Activated CD8-positive, alpha-beta memory T cell treated with anti-CD3 and anti-CD28 coated beads, Interleukin-2, amount 50 U/mL, for 48 hours (primary cell): ENCODE measurements around the gene HSD17B14.
"Not testable (repeated sequence)": the region's sequence is repeated elsewhere in the genome, so short reads cannot be mapped to it uniquely, and the experiment has no call there.

Experiments used
- DNase-seq: peaks from one replicate; pipeline ENCODE4 v3.0.0-alpha.2; 2020

The HSD17B14 gene

DNA sequence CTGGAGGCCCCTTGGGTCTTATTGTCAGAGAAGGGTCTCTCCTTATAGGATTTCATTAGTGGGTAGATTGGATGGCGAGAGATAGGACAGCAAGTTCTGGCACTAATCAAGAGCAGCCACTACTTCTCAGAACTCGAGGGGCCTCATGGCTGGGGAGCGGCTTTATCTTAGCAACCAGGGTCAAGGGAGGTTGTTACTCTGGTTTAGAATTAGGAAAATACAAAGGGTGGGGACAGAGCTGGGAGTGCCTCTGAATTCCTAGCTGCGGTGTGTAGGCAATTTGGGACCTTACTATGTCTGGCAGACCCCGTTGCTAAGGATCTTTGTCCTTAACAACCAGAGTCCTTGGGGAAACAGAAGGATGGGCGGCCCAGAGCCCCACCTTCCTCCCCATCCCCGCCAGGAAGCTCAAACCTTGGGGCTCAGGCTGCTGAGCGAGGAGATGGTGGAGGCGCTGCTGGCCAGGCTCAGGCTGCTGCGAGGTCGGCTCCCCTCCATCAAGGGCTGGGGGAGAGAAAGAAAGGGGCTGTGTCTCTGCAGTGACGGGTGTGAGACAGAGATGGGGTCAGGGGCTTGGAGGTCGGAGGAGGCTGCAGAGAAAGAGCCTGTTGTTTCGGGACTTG is 30.9 kb upstream of the HSD17B14 start:
- DNase-seq, result no peak

DNA sequence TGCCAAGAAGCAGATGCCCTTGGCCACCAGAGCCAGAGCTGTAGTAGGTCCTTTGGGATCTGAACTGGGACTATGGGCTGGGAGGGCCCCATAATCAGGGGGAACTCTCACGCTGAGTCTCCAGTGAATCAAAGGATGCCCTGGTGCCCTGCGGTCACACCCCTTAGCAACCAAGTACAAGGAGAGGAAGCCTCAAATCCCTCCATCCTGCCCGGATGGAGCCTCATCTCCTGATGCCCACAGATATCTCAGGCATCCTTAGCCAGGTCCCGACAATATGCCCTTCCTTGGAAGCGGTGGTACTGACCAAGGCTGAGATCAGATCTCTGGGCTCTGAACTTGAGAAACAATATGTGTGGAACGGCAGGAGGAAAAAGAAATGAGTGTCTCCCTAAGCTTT is 30.4 kb upstream of the HSD17B14 start:
- DNase-seq, result no peak

DNA sequence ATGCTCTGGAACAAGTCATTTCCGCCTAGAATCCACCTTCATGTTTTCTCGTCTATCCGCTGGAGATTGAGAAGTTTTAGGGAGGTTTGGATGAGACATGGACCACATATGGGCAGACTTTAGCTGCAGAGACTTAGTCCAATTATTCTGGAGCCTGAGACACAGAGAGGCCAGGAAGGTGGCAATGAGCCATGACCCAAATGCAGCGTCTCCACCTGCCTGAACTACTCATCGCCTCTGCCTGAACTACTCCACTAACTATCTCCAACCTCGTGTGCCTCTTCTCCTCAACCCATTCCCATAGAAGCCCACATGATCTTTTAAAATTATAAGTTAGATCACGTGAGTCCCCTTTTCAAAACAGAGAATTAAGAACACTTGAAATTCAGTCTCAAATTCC is 26.5 kb upstream of the HSD17B14 start:
- DNase-seq, result no peak

DNA sequence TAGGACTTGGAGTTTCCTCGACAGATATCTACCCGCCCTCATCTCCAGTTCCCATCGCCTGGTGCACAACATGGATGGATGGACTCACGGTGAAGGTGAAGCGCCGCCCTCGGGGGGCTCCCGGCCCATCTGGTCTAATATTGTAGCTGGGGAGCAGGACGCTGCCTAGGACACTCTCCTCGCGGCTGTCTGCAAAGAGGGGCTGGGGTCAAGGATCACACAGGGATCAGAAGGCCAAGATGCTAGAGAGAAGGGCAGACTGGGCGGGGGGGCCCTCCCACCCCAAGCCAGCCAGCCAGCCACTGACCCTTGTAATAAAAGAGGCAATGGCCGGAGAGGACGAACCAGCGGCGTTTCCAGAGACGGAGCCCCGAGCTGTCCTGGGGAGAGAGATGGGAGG is 25.0 kb upstream of the HSD17B14 start:
- no peak for DNase-seq

DNA sequence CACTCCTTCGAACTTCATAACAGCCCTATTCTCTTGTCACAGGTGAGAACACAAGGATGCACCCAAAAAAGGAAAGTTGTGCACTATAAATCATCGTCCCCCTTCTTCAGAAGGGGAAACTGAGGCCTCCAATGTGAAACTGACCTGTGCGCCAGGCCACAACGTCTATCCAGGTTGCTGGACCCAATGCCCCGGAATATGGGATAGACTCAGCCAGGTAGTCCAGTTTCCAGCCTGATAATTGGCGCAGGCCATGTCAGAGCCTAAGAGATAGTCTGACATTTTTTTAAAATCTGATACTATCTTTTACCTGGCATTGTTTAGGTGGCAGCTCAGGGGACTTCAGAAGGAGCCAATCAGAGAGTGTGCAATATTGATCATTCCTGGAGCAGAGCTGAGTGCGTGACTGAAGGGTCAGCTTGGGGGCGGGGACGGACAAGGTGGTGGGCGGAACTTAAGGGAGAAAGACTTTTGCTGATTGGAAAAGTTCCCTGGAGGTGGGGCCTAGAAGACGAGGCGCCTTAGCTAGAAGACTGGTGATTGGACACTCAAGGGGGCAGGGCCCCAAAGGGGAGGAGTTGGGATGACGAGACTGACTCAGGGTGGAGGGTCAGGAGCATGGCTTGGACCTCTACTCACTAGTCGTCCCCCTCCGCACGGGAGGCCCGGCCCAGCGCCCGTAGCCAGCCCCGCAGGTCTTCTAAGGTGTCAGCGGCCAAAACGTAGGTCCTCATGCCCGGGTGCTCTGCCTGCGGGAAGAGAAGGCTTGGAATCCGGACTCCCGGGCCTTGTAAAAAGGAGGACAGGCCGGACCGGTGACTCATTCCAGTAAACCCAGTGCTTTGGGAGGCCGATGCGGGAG is 23.7 kb upstream of the HSD17B14 start:
- DNase-seq, result no peak

DNA sequence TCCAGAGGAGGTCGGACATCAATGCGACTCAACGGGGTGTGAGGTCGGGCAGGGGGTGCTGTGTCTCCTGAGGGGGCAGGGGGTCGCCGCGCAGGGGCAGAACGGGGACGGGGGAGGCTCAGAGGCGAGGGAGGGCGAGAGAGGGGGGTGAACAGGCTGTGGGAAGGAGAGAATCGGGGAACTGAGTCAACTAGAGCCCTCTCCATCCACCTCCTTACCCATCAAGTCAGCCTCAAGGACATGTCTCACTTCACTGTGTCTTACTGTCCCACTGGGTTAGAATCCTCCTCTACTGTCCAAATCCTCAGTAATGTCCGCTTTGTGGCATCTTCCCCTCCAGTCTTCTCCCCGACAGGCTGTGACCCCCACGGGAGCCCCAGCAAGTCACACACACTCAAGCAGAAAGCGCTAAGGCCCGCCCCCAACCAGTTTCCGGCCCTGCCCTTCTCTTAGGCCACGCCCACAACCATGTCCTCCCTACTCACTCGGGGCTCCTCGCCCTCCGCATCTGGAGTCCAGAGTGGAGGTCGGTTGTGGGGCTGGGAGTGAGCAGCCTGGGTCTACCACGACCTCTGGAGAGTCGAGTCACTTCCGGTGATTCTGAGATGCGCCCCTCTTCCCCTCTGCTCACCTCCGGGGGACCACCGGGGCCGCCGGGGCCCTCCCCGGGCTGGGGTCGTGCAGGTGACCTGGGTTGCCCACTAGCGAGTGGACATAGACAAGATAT is 22.9 kb upstream of the HSD17B14 start:
- DNase-seq, result peak; percentile 89

DNA sequence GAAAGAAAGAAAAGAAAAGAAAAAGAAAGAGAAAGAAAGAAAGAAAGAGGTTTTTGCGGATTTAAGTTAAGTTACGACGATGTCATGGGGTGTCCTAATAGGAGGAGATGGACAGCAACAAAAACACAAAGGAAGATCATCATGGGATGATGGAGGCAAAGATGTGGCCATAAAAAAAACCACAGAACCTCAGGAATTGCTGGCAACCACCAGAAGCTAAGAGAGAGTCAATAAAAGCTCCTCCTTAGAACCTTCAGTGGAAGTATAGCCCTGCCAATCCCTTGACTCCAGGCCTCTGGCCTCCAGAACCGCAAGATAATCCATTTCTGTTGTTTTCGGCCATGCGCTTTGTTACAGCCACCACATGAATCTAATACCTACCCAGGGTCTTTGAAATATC is 20.6 kb upstream of the HSD17B14 start:
- DNase-seq, result no peak

DNA sequence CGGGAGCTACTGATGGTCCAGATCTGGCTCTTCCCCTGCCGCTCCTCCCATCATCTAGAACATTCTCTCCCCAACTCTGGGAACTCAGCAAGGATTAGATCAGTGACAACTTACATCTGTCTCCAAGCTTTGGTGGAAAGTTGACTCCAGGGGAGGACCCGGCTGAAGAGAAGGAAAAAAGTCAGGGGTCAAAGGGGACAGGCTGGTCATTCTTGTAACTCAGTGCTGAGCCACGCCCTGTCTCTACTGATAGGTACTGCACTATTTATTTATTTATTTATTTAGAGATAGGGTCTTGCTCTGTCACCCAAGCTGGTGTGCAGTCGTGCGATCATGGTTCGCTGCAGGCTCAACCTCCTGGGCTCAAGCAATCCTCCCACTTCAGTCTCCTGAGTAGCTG is 17.8 kb upstream of the HSD17B14 start:
- no peak for DNase-seq

DNA sequence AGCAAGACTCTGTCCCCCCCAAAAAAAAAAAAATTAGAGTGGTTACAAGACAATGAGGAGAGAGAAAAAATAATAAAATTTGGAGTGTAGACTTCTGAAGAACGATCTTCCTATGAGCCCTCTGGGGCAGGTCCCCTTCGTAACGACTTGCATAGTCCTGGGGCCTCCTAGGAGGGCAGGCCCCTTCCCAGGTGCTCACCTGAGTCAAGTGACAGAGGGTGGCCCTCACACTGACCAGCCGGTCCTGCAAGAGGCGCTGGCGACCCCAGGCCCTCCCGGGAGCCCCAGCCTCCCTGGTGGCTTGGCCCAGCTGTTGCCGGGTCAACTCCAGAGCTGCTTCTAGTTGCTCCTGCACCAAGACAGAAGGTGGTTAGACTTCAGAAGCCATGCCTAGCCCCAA is 17.2 kb upstream of the HSD17B14 start:
- no peak for DNase-seq

DNA sequence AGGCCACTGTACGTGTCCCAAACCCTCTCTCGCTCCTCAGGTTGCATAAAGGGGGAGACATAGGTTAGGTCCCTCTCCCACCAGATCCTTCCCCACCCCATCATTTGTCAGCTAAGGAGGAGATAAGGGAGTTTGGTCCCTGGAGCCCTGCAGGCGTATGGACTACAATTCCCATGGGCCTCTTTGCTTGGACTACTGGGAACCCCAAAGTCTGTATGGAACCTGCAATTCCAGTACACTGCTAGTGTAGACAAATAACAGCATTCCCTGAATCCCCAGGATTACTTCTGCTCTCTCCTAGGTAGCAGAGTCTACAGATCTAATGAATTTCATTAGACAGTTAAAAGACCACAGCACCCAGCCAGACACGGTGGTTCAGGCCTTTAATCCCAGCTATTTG is 16.0 kb upstream of the HSD17B14 start:
- no peak for DNase-seq

DNA sequence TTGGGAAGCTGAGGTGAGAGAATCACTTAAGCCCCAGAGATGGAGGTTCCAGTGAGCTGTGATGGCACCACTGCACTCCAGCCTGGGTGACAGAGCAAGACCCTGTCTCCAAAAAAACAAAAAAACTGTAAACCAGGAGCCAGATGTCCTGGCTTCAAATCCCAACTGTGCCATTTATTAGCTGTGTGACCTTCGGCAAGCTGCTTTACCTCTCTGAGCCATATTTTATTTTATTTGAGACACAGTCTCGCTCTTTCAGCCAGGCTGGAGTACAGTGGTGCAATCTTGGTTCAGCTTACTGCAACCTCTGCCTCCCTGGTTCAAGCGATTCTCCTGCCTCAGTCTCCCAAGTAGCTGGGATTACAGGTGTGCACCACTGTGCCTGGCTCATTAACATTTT is 10.4 kb upstream of the HSD17B14 start:
- DNase-seq, result not testable (repeated sequence)

DNA sequence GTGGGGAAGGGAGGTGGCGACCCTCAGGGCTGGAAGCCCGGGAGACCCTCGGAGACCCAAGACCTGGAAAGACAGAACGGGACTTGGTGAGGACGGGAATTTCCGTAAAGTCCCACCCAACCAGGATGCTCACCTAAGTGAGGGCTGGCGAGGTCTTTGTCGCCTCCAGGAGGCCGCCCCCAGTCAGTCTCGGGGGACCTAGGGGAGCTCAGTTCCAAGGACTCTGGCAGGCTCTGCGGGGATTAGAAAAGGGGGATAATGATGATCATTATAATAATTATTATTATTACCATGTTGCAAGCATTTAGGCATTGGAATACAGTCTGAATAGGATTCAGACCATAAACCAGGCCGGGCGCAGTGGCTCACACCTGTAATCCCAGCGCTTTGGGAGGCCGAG is 9.1 kb upstream of the HSD17B14 start:
- no peak for DNase-seq

DNA sequence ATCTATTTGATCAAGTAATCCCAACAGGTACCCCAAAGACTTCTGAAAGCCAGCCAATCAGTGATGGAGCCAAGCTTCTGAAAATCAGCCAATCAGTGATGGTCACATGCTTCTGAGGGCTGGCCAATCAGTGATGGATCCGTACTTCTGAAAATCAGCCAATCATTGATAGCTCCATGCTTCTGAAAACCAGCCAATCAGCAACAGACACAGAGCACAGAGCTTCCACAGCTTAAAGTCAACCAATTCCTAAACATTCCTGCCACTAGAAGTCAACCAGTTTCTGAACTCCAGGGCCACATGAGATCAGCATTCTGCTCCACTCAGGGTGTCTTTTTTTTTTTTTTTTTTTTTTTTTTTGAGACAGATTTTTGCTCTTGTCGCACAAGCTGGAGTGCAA is 8.2 kb upstream of the HSD17B14 start:
- no peak for DNase-seq

DNA sequence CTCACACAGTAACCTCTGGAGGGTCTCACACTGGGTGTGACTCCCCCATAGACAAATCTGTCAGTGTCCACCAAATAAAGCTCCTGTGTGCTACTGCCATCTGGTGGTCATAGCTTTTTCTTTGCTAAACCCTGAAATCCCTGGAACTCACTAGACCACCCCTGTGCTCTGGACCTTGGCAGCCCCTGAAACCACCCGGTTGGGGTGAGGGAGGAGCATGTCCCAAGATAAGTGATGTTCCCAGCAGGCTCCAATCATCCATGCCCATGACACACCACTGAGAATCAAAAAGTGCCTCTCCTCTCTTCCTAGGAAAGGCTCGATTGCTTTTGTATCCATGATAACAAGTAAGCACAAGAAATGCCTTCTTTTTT is 6.5 kb upstream of the HSD17B14 start:
- DNase-seq, result peak; percentile 61

DNA sequence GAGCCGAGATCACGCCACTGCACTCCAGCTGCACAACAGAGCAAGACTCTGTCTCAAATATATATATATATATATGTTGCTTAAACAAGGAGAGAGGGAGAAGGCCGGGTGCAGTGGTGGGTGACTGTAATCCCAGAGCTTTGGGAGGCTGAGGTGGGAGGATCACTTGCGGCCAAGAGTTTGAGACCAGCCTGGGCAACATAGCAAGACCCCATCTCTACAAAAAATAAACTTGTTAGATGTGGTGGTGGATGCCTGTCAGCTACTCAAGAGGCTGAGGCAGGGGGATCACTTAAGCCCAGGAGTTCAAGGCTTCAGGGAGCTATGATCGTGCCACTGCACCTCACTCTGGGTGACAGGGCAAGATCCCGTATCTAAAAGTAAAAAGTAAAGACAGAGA is 5.3 kb upstream of the HSD17B14 start:
- DNase-seq, result no peak

DNA sequence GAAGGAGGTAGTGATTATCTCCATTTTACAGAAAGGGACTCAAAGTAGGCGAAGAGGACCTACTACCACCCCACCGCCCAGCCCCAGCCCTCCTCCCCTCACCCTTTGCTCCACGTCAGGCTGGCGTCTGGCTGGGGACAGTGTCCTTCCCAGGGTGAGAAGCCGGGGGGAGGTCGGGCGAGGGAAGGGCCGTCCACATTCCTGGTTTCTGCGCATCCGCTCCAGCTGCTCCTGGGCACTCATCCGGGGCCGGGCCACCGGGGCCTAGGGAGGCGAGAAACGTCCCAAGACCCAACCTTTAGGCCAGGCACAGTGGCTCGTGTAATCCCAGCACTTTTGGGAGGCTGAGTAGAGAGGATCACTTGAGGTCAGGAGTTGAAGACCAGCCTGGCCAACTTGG is 4.8 kb upstream of the HSD17B14 start:
- DNase-seq, result no peak

DNA sequence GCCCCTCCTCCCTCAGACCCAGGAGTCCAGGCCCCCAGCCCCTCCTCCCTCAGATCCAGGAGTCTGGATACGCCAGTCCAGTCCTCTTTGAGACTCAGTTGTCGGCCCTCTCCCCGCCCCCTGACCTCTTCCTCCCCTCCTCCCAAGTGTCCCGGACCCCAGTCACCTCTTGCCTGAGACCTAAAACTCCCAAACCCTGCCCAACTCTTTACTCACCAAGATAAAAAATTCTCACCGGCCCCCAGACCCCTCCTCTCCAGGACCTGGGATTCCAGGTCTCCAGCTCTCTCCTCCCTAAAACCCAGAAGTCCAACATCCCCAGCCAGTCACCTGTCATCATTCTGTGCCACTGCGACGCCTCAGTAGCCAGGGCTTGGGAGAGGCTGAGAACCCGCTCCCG is 1.4 kb upstream of the HSD17B14 start:
- DNase-seq, result no peak

DNA sequence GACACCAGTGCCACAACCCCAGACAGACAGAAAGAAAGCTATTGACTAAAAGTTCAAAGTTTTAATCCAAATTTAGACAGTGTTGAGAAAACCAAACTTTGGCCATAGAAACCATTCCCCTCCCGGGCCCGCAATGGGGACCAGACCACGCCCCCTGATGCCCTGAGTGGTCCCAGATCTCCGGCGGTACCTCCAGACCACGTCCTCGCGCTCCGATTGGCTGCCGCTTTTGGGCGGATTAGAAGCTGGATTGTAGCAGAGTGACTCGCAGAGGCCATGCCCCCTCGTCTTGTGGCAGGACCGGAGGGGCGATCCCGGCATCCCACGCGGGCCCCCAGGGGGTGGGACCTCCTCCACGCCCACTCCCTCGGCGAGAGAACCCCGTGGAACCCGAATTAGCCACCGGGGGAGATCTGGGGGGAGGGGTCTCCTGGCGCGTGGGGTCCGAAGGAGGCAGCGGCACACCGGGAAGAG is 797 bp upstream of the HSD17B14 start:
- DNase-seq, result peak; percentile 89

DNA sequence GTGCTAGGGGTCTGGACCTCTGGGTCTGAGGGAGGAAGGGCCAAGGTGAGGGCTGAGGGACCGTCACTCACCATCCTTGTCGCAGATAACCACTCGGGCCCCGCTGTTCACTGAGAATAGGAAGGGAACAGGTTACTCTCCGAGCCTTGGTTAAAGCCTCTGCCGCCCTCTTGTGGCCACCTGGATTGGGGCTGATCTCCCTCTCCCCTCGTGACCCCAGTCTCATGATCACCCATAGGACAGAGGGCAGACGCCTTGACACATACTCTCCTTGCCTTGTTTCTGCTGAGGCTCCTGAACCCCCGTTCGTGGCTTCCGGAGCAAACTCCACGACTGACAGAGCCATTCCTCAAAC is 580 bp downstream of the HSD17B14 start:
- peak; percentile 97 for DNase-seq

DNA sequence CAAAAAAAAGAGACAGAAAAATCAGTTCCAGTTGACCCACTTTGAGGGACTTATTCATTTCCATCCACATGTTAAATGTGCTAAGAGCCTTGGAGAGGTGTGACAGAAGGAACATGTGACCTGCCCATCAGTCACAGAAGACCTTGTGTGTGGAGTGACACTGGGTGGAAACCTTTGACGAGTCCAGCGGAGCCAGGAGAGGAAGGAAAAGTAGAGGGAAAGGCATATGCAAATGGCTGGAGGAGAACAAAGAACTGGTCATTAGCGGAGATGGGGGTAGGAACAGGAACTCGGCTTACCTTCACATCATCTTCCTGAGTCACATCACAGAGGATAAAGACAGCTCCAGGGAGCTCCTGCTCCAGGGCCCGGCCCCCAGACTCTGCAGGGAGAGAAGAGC is 2.3 kb downstream of the HSD17B14 start:
- DNase-seq, result no peak

DNA sequence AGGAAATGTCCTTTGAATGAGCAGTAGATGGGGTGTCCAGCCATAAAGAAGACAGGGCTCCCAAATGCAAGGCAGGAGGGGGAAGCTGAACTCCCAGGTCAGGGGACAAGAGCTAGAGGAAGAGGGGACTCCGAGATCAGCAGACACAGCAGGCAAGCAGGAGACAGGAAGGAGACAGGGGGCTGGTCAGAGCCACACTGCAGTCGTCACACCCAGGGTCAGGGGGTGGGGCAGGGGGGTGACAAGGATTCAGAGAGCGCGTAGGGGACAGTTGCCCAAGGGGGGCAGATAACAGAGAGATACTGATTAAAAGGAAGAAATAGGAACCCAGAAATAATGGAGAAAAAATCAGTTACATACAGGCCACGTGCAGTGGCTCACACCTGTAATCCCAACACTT is 3.2 kb downstream of the HSD17B14 start:
- no peak for DNase-seq

DNA sequence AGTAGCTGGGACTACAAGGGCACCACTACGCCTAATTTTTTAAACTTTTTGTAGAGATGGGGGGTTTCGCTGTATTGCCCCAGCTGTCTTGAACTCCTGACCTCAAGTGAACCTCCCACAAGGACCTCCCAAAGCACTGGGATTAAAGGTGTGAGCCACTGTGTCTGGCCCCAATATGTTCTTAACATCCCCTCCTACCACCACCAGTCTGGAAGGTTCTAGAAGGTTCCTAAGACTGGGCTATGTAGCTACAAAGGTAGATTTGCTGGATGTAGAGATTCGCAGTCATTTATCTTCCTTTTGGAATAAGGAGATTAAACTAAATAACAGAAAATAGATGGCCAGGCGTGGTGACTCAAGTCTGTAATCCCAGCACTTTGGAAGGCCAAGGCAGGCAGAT is 5.3 kb downstream of the HSD17B14 start:
- DNase-seq, result no peak

DNA sequence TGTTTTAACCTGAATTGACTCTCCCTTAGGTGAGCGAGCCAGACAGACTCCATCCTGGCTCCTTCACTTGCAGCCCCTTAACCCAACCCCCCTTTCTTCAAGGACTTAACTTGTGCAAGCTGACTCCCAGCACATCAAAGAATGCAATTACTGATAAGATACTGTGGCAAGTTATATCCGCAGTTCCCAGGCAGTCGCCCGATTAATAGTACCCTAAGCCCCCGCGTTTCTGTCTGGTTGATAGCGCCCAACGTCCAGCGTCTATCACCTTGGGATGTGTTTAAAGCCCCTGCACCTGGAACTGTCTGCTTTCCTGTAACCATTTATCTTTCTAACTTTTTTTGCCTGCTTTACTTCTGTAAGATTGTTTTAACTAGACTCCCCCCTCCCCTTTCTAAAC is 6.2 kb downstream of the HSD17B14 start:
- no peak for DNase-seq

DNA sequence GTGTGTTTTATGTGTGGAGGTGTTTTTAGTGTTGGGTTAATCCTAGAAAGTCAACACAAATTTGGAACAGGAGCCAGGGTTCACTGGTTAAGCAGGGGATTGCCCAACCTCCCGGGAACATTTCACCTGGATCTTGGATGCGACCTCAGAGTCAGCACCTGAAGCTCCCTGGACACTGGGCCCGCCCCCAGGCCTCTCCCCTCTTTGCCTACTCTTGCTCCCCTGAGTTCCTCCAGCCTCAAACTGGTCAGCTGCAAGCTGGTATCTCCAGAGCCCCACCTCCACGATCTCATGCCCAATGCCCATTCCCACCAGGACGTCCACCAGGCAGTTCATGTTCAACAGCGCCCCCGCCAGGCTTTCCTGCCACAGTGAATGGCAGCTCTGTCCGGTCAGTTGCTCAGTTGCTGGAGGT is 9.7 kb downstream of the HSD17B14 start:
- no peak for DNase-seq
